HG02885 (cell line): ENCODE measurements around the gene ASIC3.

Experiments used
- ATAC-seq: cut with Tn5 transposase; IDR thresholded peaks from one replicate; pipeline ENCODE4 v1.9.1; 2021; ENCODE audit warnings: mild to moderate bottlenecking; ENCODE audit not compliant: unreplicated experiment, poor library complexity

Gene ASIC3

DNA sequence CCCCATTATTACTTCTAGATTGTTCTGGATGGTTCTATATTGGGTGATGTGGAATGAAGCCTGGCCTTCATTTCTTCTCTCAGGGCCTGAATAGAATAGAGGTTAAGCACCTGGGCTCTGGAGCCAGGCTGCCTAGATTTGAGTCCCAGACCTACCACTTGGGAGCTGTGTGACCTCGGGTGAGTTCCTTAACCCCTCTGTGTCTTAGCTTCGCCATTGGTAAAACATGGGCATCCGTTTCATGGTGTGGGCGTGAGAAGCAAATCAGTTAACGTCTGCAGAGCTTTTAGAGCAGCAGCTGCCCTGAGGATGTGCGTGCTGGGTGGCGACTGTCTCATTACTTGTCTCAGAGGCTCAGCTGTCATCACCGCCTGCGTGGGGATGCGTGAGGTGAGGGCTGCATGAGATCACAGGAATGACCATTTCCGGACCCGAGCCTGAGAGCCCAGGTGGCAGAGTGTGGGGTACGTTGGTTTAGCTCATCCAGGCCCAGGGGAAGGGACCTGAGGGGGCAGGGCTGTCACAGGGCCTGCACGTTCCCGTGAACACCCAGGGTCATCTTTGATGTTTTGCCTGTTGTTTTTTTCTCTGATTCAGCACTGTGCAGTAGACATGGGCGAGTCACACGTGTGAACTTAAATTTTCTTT lies 47.6 kb downstream of the ASIC3 start:
- ATAC-seq, result no peak

GRCh38 chr7:151099486-151100211 lies 51.3 kb downstream of the ASIC3 start:
- no peak for ATAC-seq

DNA sequence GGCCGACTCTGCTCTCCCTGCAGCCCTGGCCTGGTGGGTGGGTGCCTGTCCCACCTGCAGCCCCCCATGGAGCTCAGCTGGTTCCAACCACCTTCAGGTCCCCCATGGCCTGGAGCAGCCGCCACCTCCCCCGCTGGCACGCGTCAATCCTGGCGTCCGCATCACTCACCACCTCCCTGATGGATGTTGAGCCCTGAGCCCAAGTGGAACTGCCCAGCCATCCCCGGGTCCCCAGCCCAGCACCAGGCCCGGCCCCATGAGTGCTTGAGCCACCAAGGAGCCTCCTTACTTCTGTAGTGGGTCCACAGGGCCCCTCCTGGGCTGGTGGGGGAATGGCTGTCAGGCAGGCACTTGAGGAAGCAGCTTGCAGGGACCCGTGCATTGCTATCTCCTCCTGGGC lies 52.6 kb downstream of the ASIC3 start:
- ATAC-seq, result no peak

DNA sequence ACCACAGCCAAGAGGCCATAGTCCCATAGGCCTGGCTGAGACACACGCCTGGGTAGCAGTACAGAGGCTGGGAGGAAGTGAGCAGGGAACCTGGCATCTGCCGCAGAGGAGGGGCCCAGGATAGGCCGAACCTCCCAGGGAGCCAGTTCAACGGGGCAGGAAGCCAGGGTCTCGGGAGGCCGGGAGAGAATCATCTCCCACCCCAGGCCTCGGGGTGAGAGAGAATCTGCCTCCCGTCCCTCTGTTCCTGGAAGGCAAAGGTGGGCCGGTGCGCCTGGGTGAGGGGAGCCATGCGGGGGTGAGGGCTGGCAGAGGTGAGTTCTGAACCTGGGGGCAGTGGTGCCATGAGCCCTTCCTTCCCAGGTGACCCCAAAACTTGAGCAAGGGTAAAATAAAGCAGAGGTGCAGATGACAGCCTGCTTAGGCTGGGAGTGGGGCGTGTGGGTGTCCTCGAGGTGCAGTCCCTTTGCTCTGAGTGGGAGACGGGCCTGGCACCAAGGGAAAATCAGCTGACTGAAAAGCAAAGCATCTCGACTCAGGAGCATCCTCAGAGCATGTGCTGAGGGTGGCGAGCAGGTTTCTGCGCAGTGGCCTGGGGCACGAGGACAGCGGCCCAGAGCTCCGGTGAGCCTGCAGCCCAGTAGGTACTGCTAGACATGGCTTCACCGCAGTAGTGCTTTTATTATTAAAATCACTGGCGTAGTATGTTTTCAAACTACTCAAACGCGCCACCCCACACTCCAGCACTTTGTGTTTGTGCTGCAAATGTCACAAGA lies 53.5 kb downstream of the ASIC3 start:
- ATAC-seq, result no peak
